Small intestine (tissue), 7 donors: ENCODE results near the gene HTRA3. TPM values are rescaled to one million over a fixed set of nuclear protein-coding genes. Genes with fewer than 3 reads are reported as not detected.
A peak's percentile ranks its signal among the peaks of the same experiment; 100 is the strongest.

Experiments
- DNase-seq, 2 donors: peaks; one replicate each; pipeline versions ENCODE4 v3.0.0 to v3.0.0-alpha.2; 2013
- FAIRE-seq: peaks from 2 replicates; lab custom pipeline; 2012; peaks lifted over from hg19 to GRCh38; lab: Jason Lieb, UNC
- H3K27ac ChIP-seq, 3 donors: one replicate each; pipeline ENCODE4 v1.5.1; 2013; ENCODE audit warnings: low read length in 2 of 3, mild to moderate bottlenecking in 2 of 3, control low read depth in 1 of 3, inconsistent platforms in 1 of 3, low read depth in 1 of 3, moderate library complexity in 1 of 3
- H3K27me3 ChIP-seq, 3 donors: one replicate each; pipeline ENCODE4 v1.6.1; 2013; ENCODE audit warnings: low read length in 3 of 3, inconsistent platforms in 1 of 3; ENCODE audit not compliant: control insufficient read depth in 3 of 3, insufficient read depth in 3 of 3
- H3K36me3 ChIP-seq, 3 donors: one replicate each; pipeline ENCODE4 v1.6.1; 2013; ENCODE audit warnings: low read length in 3 of 3, inconsistent platforms in 1 of 3, low read depth in 1 of 3, mild to moderate bottlenecking in 1 of 3, moderate library complexity in 1 of 3; ENCODE audit not compliant: control insufficient read depth in 3 of 3, insufficient read depth in 2 of 3
- H3K4me1 ChIP-seq, 3 donors: one replicate each; pipeline ENCODE4 v1.6.1; 2013; ENCODE audit warnings: low read length in 2 of 3, inconsistent platforms in 1 of 3, low read depth in 1 of 3, mild to moderate bottlenecking in 1 of 3, moderate library complexity in 1 of 3; ENCODE audit not compliant: control insufficient read depth in 3 of 3, insufficient read depth in 2 of 3
- H3K4me3 ChIP-seq, 3 donors: one replicate each; pipeline ENCODE4 v1.5.1; 2013; ENCODE audit warnings: low read length in 3 of 3, control low read depth in 1 of 3, inconsistent platforms in 1 of 3, low read depth in 1 of 3, mild to moderate bottlenecking in 1 of 3, moderate library complexity in 1 of 3
- H3K9me3 ChIP-seq, 2 donors: one replicate each; pipeline ENCODE4 v1.6.1; 2013; ENCODE audit warnings: low read depth in 1 of 2, low read length in 1 of 2; ENCODE audit not compliant: control insufficient read depth in 2 of 2, insufficient read depth in 1 of 2
- WGBS, 3 donors: extraction: QIAGEN DNeasy Blood & Tissue Kit; methylation state at CpG; one replicate each; pipeline ENCODE4 v1.1.7; 2013; 5-methylcytosine and 5-hydroxymethylcytosine counted together
- polyA plus RNA-seq, 4 donors: library from polyadenylated mRNA; stranded (reverse) in 3 of 4; unstranded in 1 of 4; fragments of 200-250 nt in 3 of 4; fragments of 120-200 nt in 1 of 4; gene quantifications; one replicate each; pipeline versions ENCODE4 v1.2.1 to v1.2.3, GENCODE V29; 2013
- donor health status: healthy with polysubstance abuse.
- donor health status: control.
- donor health status: control.
- donor health status: Bipolar disorder and iron deficiency.
- donor health status: healthy.

Gene HTRA3
- polyA plus RNA-seq, 4 donors: 0.67 to 13.2 (median 6.1) TPM

GRCh38 chr4:8277356-8278008, 7.9 kb downstream of the HTRA3 start:
- no peak for DNase-seq
- Histone ChIP-seq H3K27me3 (no peaks in the 10 kb centered on the region), H3K27ac (peak overlapping the region in 1 of 3 donors; percentile 63), H3K4me3 (no peak overlapping the region), H3K4me1 (peaks cover 0 to 15% (median 0%) of the 10 kb centered on the region in 3 donors), H3K9me3 (no peaks in the 10 kb centered on the region), H3K36me3 (no peaks in the 10 kb centered on the region)
- WGBS, 3 donors: 78 to 84% (median 81%) methylated on average over 11 of the region's 11 CpGs
- no peak for FAIRE-seq

DNA sequence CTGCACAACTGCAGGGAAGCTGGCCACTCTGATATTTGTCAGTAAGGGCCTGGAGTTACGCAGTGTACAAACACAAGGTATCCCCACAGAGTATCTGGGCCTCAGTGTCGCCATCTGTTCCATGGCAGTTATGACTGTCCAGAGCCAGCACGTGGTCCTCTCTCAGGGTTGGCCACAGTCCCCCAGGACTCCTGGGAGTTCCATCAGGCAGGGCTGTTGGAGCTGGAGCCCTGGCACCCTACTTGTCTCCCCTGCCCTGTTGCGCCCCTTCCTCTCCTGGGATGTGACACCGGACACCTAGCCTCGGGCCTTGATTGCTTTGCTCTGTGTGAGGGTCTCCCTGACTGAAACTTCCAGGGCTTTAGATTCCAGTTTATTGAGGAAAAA, 8.4 kb downstream of the HTRA3 start:
- whole genome bisulfite sequencing, 3 donors: 62 to 81% (median 75%) methylated on average over 6 of the region's 6 CpGs
- Histone ChIP-seq H3K4me1 (peaks cover 0 to 15% (median 0%) of the 10 kb centered on the region in 3 donors), H3K36me3 (no peaks in the 10 kb centered on the region), H3K4me3 (no peak overlapping the region), H3K27ac (peak overlapping the region in 2 of 3 donors; percentile 17 to 63), H3K9me3 (no peaks in the 10 kb centered on the region), H3K27me3 (no peaks in the 10 kb centered on the region)
- no peak for DNase-seq
- FAIRE-seq: no peak

DNA sequence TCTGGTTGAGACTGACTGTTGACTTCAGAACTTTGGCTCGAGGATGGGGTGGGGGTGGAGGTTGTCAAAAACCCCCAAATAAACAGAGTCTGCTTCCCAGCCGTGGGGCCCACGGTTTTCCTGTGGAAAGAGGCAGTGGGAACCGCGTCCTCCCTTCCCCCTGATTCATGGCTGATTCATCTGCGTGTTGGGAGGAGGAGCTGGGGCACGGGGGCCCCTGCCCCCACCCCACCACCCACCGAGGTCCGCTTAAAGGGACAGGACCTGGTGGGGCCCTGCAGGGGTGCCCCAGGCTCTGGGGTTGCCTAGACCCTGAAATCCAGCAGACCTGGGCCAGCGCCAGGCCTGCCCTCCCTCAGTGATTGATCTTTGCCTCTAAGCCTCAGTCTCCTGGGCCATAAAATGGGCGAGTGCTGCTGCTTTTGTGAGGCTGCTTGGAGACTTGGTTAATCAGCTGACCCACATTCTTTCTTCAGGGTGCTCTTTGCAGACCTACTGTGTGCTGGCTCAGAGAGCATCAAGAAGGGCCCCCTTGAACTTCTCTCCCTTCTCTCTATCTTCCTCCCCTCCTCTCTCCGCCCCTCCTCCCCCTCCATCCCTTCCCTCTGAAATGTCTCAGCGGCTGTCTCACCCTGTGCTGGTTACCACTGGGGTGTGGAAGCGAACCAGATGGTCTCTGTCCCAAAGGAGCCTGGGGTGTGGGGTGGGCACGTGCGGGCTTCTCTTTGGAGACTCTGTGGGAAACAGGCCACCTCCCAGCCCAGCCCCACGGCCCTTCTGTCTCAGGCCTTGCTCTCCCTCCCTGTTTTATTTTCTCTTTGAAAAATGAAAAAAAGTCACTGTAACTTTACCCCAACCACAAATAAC, 9.1 kb downstream of the HTRA3 start:
- H3K36me3 ChIP-seq: no peaks in the 10 kb centered on the region
- FAIRE-seq (no peak), DNase-seq (peak in 1 of 2 donors; percentile 18)
- H3K4me3 ChIP-seq: no peak overlapping the region
- no peaks in the 10 kb centered on the region for H3K9me3 ChIP-seq
- peak overlapping the region in 2 of 3 donors; percentile 38 to 63 for H3K27ac ChIP-seq
- no peaks in the 10 kb centered on the region for H3K27me3 ChIP-seq
- peaks cover 0 to 15% (median 0%) of the 10 kb centered on the region in 3 donors for H3K4me1 ChIP-seq
- WGBS, 3 donors: 31 to 37% (median 35%) methylated on average over 17 of the region's 17 CpGs

DNA sequence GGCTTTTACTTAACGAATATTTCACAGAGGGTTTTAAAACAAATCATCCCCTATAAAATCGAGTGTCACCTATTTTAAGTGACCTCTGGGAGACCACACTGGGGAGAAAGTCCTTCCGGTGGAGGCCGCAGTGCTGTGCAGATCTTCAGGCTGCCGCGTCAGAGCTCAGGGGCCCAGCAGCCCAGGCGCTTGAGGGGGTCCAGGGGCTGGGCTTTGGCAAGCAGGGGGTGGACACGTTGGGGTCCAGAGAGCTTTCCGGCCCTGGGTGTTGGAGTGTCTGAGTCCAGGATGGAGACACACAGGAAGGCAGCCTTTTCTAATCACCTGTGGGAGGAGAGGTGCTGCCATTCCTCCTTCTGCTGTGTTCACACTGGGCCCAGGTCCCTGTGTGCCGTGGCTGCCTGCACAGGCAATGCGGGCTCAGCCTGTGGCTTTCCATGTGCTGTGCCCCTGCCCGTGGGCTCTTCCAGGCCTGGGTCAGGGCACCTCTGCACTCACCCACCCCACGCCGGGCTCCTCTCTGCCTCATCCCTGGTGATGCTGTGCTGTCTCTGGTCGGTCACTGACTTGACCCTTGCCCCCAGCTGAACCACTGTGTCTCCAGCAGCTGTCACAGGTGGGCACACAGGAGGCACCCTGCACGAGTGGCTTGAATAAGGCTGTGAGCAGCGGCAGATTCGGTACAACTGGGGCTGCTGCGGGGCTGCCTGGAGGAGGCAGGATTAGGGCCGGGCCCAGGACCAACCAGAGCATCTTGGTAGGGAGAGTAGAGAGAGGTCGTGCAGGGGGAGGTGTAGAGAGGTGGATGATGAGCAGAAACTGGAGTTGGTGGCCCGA, 10.0 kb downstream of the HTRA3 start:
- H3K27ac ChIP-seq: no peak overlapping the region
- no peak for FAIRE-seq
- H3K36me3 ChIP-seq: no peaks in the 10 kb centered on the region
- peaks cover 0 to 7% (median 0%) of the 10 kb centered on the region in 3 donors for H3K4me1 ChIP-seq
- DNase-seq: no peak
- no peak overlapping the region for H3K4me3 ChIP-seq
- WGBS, 3 donors: 78 to 79% (median 78%) methylated on average over 22 of the region's 22 CpGs
- no peaks in the 10 kb centered on the region for H3K9me3 ChIP-seq
- no peaks in the 10 kb centered on the region for H3K27me3 ChIP-seq

DNA sequence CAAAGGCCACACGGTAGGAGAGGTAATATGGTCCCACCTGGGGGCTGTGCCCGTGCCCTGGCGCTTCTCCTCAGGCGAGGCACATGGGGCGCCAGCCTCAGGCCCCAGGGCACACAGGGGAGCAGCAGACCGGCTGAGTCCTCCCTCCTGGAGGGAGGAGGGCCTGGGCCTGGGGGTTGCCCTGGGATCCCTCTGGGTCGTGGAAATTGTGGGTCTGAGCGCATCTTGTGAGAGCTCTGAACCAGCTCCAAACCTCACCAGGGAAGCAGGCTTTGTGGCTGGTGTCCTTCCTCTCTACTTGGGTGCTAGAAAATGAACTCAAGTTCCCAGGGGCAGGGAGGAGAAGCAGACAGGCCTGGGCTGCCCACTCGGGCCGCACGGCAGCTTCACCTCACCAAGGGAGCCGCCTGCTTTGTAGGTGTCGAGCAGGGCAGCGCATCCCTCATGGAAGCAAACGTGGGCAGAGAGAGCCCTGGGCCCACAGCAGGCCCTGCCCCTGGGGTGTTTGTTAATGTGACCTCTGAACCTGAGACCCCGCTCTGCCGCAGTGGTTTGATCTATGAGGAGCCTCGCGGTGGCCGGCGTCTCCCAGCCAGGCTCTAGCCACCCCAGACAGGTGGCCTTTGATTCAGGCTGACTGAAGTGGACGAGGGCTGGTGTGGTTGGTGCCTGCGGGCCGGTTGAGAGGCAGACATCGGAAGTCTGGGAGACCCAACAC, 10.8 kb downstream of the HTRA3 start:
- Histone ChIP-seq H3K4me3 (no peak overlapping the region), H3K36me3 (no peaks in the 10 kb centered on the region), H3K9me3 (no peaks in the 10 kb centered on the region), H3K27ac (no peak overlapping the region), H3K27me3 (no peaks in the 10 kb centered on the region), H3K4me1 (peaks cover 0 to 3% (median 0%) of the 10 kb centered on the region in 3 donors)
- FAIRE-seq (no peak), DNase-seq (no peak)
- 84 to 86% (median 86%) methylated on average over 25 of the region's 25 CpGs for WGBS, 3 donors

- no peak overlapping the region for H3K27ac ChIP-seq
Observed at GRCh38 chr4:8280876-8281440, 11.4 kb downstream of the HTRA3 start.

GRCh38 chr4:8281519-8282133, 12.1 kb downstream of the HTRA3 start:
- no peak overlapping the region for H3K27ac ChIP-seq
- no peak overlapping the region for H3K4me3 ChIP-seq
- H3K27me3 ChIP-seq: no peaks in the 10 kb centered on the region
- H3K4me1 ChIP-seq: no peaks in the 10 kb centered on the region
- DNase-seq (no peak), FAIRE-seq (no peak)
- H3K9me3 ChIP-seq: no peaks in the 10 kb centered on the region
- no peaks in the 10 kb centered on the region for H3K36me3 ChIP-seq
- 68 to 74% (median 70%) methylated on average over 19 of the region's 19 CpGs for WGBS, 3 donors

More at GRCh38 chr4:8280876-8281440, 11.4 kb downstream of the HTRA3 start:
- no peak for FAIRE-seq
- no peaks in the 10 kb centered on the region for H3K4me1 ChIP-seq
- no peaks in the 10 kb centered on the region for H3K36me3 ChIP-seq
- 82 to 90% (median 83%) methylated on average over 12 to 15 of the region's 15 CpGs for WGBS, 3 donors
- H3K4me3 ChIP-seq: no peak overlapping the region
- DNase-seq: no peak
- no peaks in the 10 kb centered on the region for H3K27me3 ChIP-seq
- H3K9me3 ChIP-seq: no peaks in the 10 kb centered on the region
